Karpas-422 (cell line): Measurements from ENCODE around the gene SMG6. TPM values are rescaled to one million over a fixed set of nuclear protein-coding genes. Genes with fewer than 3 reads are reported as not detected.

Experiments used
- DNase-seq: peaks from one replicate; pipeline ENCODE4 v3.0.0-alpha.2; 2015
- H2AFZ ChIP-seq: fragments of 200-600 bp; sonication (generic); 2 replicates; pipeline ENCODE4 v1.6.1; 2014; ENCODE audit warnings: antibody characterized with exemption, low read length, mixed read lengths
- H3K27ac ChIP-seq: fragments of 200-600 bp; sonication (generic); 2 replicates; pipeline ENCODE4 v1.5.1; 2014; ENCODE audit warnings: mild to moderate bottlenecking, low read length, moderate library complexity
- H3K27me3 ChIP-seq: fragments of 200-600 bp; sonication (generic); 2 replicates; pipeline ENCODE4 v1.6.1; 2014; ENCODE audit warnings: low read length, mixed read lengths
- H3K36me3 ChIP-seq: fragments of 200-600 bp; sonication (generic); 2 replicates; pipeline ENCODE4 v1.6.1; 2014; ENCODE audit warnings: low read length, mixed read lengths; ENCODE audit not compliant: insufficient read depth
- H3K4me1 ChIP-seq: fragments of 200-600 bp; sonication (generic); 2 replicates; pipeline ENCODE4 v1.6.1; 2014; ENCODE audit warnings: mild to moderate bottlenecking, low read length, mixed read lengths
- H3K4me2 ChIP-seq: fragments of 200-600 bp; sonication (generic); 2 replicates; pipeline ENCODE4 v1.6.1; 2014; ENCODE audit warnings: low read length, low read depth, mild to moderate bottlenecking; ENCODE audit not compliant: poor library complexity, severe bottlenecking
- H3K4me3 ChIP-seq: fragments of 200-600 bp; sonication (generic); 2 replicates; pipeline ENCODE4 v1.5.1; 2014; ENCODE audit warnings: mild to moderate bottlenecking, antibody characterized with exemption, low read length, mixed read lengths
- H3K79me2 ChIP-seq: fragments of 200-600 bp; sonication (generic); 2 replicates; pipeline ENCODE4 v1.6.1; 2014; ENCODE audit warnings: mild to moderate bottlenecking, low read length, mixed read lengths
- H3K9ac ChIP-seq: fragments of 200-600 bp; sonication (generic); 2 replicates; pipeline ENCODE4 v1.6.0; 2014; ENCODE audit warnings: low read length
- H3K9me2 ChIP-seq: fragments of 200-600 bp; sonication (generic), shearing (Covaris generic); replicated peaks from 2 replicates; pipeline ENCODE4 v1.6.0; 2014; ENCODE audit warnings: mild to moderate bottlenecking, low read length, moderate library complexity; ENCODE audit not compliant: insufficient read depth
- H3K9me3 ChIP-seq: fragments of 300-700, 200-600 bp; sonication (generic); 2 replicates; pipeline ENCODE4 v1.6.1; 2014; ENCODE audit warnings: low read length, mixed read lengths
- H4K20me1 ChIP-seq: fragments of 200-600 bp; sonication (generic); 2 replicates; pipeline ENCODE4 v1.6.1; 2014; ENCODE audit warnings: mild to moderate bottlenecking, antibody characterized with exemption, low read length, low read depth; ENCODE audit not compliant: insufficient read depth
- total RNA-seq: library from RNA; depleted of rRNA; stranded (reverse); fragments of >200 nt; shearing (Covaris generic); gene quantifications from 2 replicates; pipeline ENCODE4 v1.2.3, GENCODE V29; 2014; ENCODE audit warnings: low replicate concordance

Gene SMG6
- total RNA-seq, 1 experiment from 2014 or later: 10.2 TPM

GRCh38 chr17:2194889-2195335 is 108.7 kb downstream of the SMG6 start:
- H3K9me2 ChIP-seq: no peaks in the 10 kb centered on the region
- H3K4me3 ChIP-seq: no peak overlapping the region
- H3K27me3 ChIP-seq: no peaks in the 10 kb centered on the region
- H3K9me3 ChIP-seq: no peaks in the 10 kb centered on the region
- H3K36me3 ChIP-seq: no peaks in the 10 kb centered on the region
- no peak overlapping the region for H2AFZ ChIP-seq
- peaks cover 24% of the 10 kb centered on the region for H3K4me1 ChIP-seq
- H3K27ac ChIP-seq: no peak overlapping the region
- H3K4me2 ChIP-seq: no peak overlapping the region
- no peaks in the 10 kb centered on the region for H4K20me1 ChIP-seq
- no peak for DNase-seq
- H3K9ac ChIP-seq: no peak overlapping the region
- H3K79me2 ChIP-seq: no peaks in the 10 kb centered on the region

- H4K20me1 ChIP-seq: no peaks in the 10 kb centered on the region
- no peaks in the 10 kb centered on the region for H3K36me3 ChIP-seq
- no peak overlapping the region for H2AFZ ChIP-seq
- peak; percentile 66 for DNase-seq
- H3K9ac ChIP-seq: no peak overlapping the region
- H3K4me1 ChIP-seq: peaks cover 24% of the 10 kb centered on the region
- H3K9me3 ChIP-seq: no peaks in the 10 kb centered on the region
- no peak overlapping the region for H3K4me3 ChIP-seq
- peak overlapping the region; percentile 30 for H3K27ac ChIP-seq
- no peaks in the 10 kb centered on the region for H3K27me3 ChIP-seq
- H3K4me2 ChIP-seq: no peak overlapping the region
- H3K9me2 ChIP-seq: no peaks in the 10 kb centered on the region
- H3K79me2 ChIP-seq: no peaks in the 10 kb centered on the region
Observed at GRCh38 chr17:2192367-2193057, 111.1 kb downstream of the SMG6 start.

GRCh38 chr17:2191785-2192184 is 111.8 kb downstream of the SMG6 start:
- H3K9ac ChIP-seq: no peak overlapping the region
- no peak overlapping the region for H3K4me2 ChIP-seq
- H3K27me3 ChIP-seq: no peaks in the 10 kb centered on the region
- DNase-seq: no peak
- H4K20me1 ChIP-seq: no peaks in the 10 kb centered on the region
- no peaks in the 10 kb centered on the region for H3K9me3 ChIP-seq
- no peaks in the 10 kb centered on the region for H3K79me2 ChIP-seq
- H2AFZ ChIP-seq: no peak overlapping the region
- no peak overlapping the region for H3K27ac ChIP-seq
- H3K4me3 ChIP-seq: no peak overlapping the region
- H3K9me2 ChIP-seq: no peaks in the 10 kb centered on the region
- H3K36me3 ChIP-seq: no peaks in the 10 kb centered on the region
- peaks cover 24% of the 10 kb centered on the region for H3K4me1 ChIP-seq

GRCh38 chr17:2191227-2191626 is 112.4 kb downstream of the SMG6 start:
- no peaks in the 10 kb centered on the region for H3K9me2 ChIP-seq
- H3K79me2 ChIP-seq: no peaks in the 10 kb centered on the region
- H3K27me3 ChIP-seq: no peaks in the 10 kb centered on the region
- H3K4me2 ChIP-seq: no peak overlapping the region
- no peak overlapping the region for H3K9ac ChIP-seq
- H3K27ac ChIP-seq: no peak overlapping the region
- H4K20me1 ChIP-seq: no peaks in the 10 kb centered on the region
- H3K4me3 ChIP-seq: no peak overlapping the region
- H2AFZ ChIP-seq: no peak overlapping the region
- no peak for DNase-seq
- no peaks in the 10 kb centered on the region for H3K9me3 ChIP-seq
- H3K4me1 ChIP-seq: peaks cover 23% of the 10 kb centered on the region
- no peaks in the 10 kb centered on the region for H3K36me3 ChIP-seq

- no peaks in the 10 kb centered on the region for H3K9me2 ChIP-seq
- H3K4me3 ChIP-seq: no peak overlapping the region
- no peak for DNase-seq
- H3K4me2 ChIP-seq: no peak overlapping the region
- H3K27me3 ChIP-seq: no peaks in the 10 kb centered on the region
- no peaks in the 10 kb centered on the region for H4K20me1 ChIP-seq
- no peaks in the 10 kb centered on the region for H3K9me3 ChIP-seq
- H3K79me2 ChIP-seq: no peaks in the 10 kb centered on the region
- H3K9ac ChIP-seq: no peak overlapping the region
- H3K36me3 ChIP-seq: no peaks in the 10 kb centered on the region
- no peak overlapping the region for H3K27ac ChIP-seq
- no peak overlapping the region for H2AFZ ChIP-seq
- H3K4me1 ChIP-seq: peaks cover 12% of the 10 kb centered on the region
Observed at GRCh38 chr17:2190014-2190413, 113.6 kb downstream of the SMG6 start.

- Histone ChIP-seq H3K9me2 (no peaks in the 10 kb centered on the region), H2AFZ (no peak overlapping the region), H3K9ac (no peak overlapping the region), H3K27me3 (no peaks in the 10 kb centered on the region), H3K79me2 (no peaks in the 10 kb centered on the region), H3K4me3 (no peak overlapping the region), H3K4me1 (peaks cover 12% of the 10 kb centered on the region), H3K27ac (no peak overlapping the region), H4K20me1 (no peaks in the 10 kb centered on the region), H3K9me3 (no peaks in the 10 kb centered on the region), H3K36me3 (no peaks in the 10 kb centered on the region), H3K4me2 (no peak overlapping the region)
- no peak for DNase-seq
Observed at GRCh38 chr17:2188971-2189630, 114.5 kb downstream of the SMG6 start.

GRCh38 chr17:2187758-2188157 is 115.8 kb downstream of the SMG6 start:
- no peak overlapping the region for H2AFZ ChIP-seq
- H3K4me1 ChIP-seq: peaks cover 5% of the 10 kb centered on the region
- no peaks in the 10 kb centered on the region for H4K20me1 ChIP-seq
- H3K9me2 ChIP-seq: no peaks in the 10 kb centered on the region
- H3K4me2 ChIP-seq: no peak overlapping the region
- no peaks in the 10 kb centered on the region for H3K79me2 ChIP-seq
- H3K36me3 ChIP-seq: no peaks in the 10 kb centered on the region
- H3K27ac ChIP-seq: no peak overlapping the region
- H3K27me3 ChIP-seq: no peaks in the 10 kb centered on the region
- H3K9ac ChIP-seq: no peak overlapping the region
- no peak overlapping the region for H3K4me3 ChIP-seq
- no peak for DNase-seq
- no peaks in the 10 kb centered on the region for H3K9me3 ChIP-seq

- no peaks in the 10 kb centered on the region for H3K9me3 ChIP-seq
- no peaks in the 10 kb centered on the region for H3K36me3 ChIP-seq
- H3K9me2 ChIP-seq: no peaks in the 10 kb centered on the region
- H3K4me3 ChIP-seq: no peak overlapping the region
- H3K79me2 ChIP-seq: no peaks in the 10 kb centered on the region
- no peaks in the 10 kb centered on the region for H4K20me1 ChIP-seq
- no peak overlapping the region for H3K27ac ChIP-seq
- no peak overlapping the region for H3K4me2 ChIP-seq
- H3K9ac ChIP-seq: no peak overlapping the region
- no peak for DNase-seq
- H3K27me3 ChIP-seq: no peaks in the 10 kb centered on the region
- H3K4me1 ChIP-seq: no peaks in the 10 kb centered on the region
- no peak overlapping the region for H2AFZ ChIP-seq
Observed at GRCh38 chr17:2186937-2187336, 116.6 kb downstream of the SMG6 start.
